ENCODE data around the gene MACO1. TPM values are rescaled to one million over a fixed set of nuclear protein-coding genes. Genes with fewer than 3 reads are reported as not detected.

The MACO1 gene
- total RNA-seq, 1 experiment from 2014 or later: 22.9 TPM

DNA sequence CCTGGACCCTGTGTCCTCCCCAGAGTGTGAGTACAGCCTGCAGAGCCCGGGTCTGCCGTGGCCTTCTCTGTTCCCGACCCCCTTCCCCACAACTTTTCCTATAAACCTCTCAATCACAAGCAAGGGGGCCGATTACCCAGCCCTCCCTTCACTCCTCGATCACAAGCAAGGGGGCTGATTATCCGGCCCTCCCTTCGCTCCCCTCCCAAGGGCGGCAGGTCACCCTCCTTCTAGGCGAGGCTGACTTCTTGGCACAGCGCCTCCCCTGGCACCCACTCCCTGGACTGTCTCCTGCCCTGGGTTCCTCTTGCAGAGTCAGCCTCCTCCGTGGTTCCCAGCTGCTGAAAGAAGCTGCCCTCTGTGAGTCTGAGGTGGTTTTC, 100.4 kb downstream of the MACO1 start:
- ChIA-PET CTCF (no interaction called here), POLR2A (ENCODE audit: low non-redundant PET) (no interaction called here)
- no TSS peak for BruUV-seq (replicated peaks)
- intact Hi-C loops (cut with micrococcal nuclease; ENCODE audit: unreplicated experiment): no loop called here
- no peak for DNase-seq (ENCODE audit: low spot score)
- no peaks in the 10 kb centered on the region for H3K4me1 ChIP-seq (ENCODE audit: insufficient read depth, low read length, poor library complexity, severe bottlenecking)
- H3K9me3 ChIP-seq (ENCODE audit: low read depth, low read length, poor library complexity, severe bottlenecking): no peaks in the 10 kb centered on the region
- H3K36me3 ChIP-seq (ENCODE audit: insufficient read depth, low read length, poor library complexity, severe bottlenecking): no peaks in the 10 kb centered on the region
- TF ChIP-seq CTCF (conservative IDR thresholded peaks at IDR 0.05; ENCODE audit: low read depth, low read length): no peak
- no peak for TF ChIP-seq EZH2 (IDR thresholded peaks at IDR 0.05; ENCODE audit: borderline replicate concordance, low read depth, low read length, poor library complexity, severe bottlenecking)
- H3K27me3 ChIP-seq (replicated peaks; ENCODE audit: insufficient read depth, low read depth, low read length, poor library complexity): no peaks in the 10 kb centered on the region
- no peak overlapping the region for H3K27ac ChIP-seq (ENCODE audit: low read depth, low read length, poor library complexity, severe bottlenecking)
- H3K4me3 ChIP-seq (ENCODE audit: low read depth, low read length, poor library complexity, severe bottlenecking): no peak overlapping the region

DNA sequence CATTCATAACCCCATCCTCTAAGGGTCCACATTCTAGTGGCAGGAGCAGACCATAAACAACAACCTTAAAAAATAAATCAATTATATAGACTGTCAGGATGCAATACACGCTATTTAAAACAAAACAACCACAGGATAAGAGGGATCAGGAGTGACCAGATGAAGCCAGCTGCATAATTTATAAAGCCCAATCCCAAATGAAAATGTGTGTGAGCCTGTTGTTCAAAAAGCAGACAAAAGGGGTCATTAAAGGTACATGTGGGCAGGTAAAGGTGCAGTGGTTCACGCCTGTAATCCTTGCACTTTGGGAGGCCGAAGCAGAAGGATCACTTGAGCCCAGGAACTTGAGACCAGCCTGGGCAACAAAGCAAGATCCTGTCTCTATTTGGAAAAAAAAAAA, 102.3 kb downstream of the MACO1 start:
- intact Hi-C loops (cut with micrococcal nuclease; ENCODE audit: unreplicated experiment): no loop called here
- no peaks in the 10 kb centered on the region for H3K4me1 ChIP-seq (ENCODE audit: insufficient read depth, low read length, poor library complexity, severe bottlenecking)
- H3K36me3 ChIP-seq (ENCODE audit: insufficient read depth, low read length, poor library complexity, severe bottlenecking): no peaks in the 10 kb centered on the region
- CTCF ChIA-PET: no interaction called here
- no peaks in the 10 kb centered on the region for H3K27me3 ChIP-seq (replicated peaks; ENCODE audit: insufficient read depth, low read depth, low read length, poor library complexity)
- no peak overlapping the region for H3K4me3 ChIP-seq (ENCODE audit: low read depth, low read length, poor library complexity, severe bottlenecking)
- BruUV-seq (replicated peaks): no TSS peak
- H3K27ac ChIP-seq (ENCODE audit: low read depth, low read length, poor library complexity, severe bottlenecking): no peak overlapping the region
- H3K9me3 ChIP-seq (ENCODE audit: low read depth, low read length, poor library complexity, severe bottlenecking): no peaks in the 10 kb centered on the region
- POLR2A ChIA-PET (ENCODE audit: low non-redundant PET): no interaction called here
- TF ChIP-seq CTCF (conservative IDR thresholded peaks at IDR 0.05; ENCODE audit: low read depth, low read length) (no peak), EZH2 (IDR thresholded peaks at IDR 0.05; ENCODE audit: borderline replicate concordance, low read depth, low read length, poor library complexity, severe bottlenecking) (no peak)
- DNase-seq (ENCODE audit: low spot score): no peak

- DNase-seq (ENCODE audit: low spot score): no peak
- intact Hi-C loops (cut with micrococcal nuclease; ENCODE audit: unreplicated experiment): no loop called here
- ChIA-PET CTCF (no interaction called here), POLR2A (ENCODE audit: low non-redundant PET) (no interaction called here)
- Histone ChIP-seq H3K4me3 (ENCODE audit: low read depth, low read length, poor library complexity, severe bottlenecking) (no peak overlapping the region), H3K27ac (ENCODE audit: low read depth, low read length, poor library complexity, severe bottlenecking) (no peak overlapping the region), H3K36me3 (ENCODE audit: insufficient read depth, low read length, poor library complexity, severe bottlenecking) (no peaks in the 10 kb centered on the region), H3K4me1 (ENCODE audit: insufficient read depth, low read length, poor library complexity, severe bottlenecking) (no peaks in the 10 kb centered on the region), H3K27me3 (replicated peaks; ENCODE audit: insufficient read depth, low read depth, low read length, poor library complexity) (no peaks in the 10 kb centered on the region), H3K9me3 (ENCODE audit: low read depth, low read length, poor library complexity, severe bottlenecking) (no peaks in the 10 kb centered on the region)
- TF ChIP-seq CTCF (conservative IDR thresholded peaks at IDR 0.05; ENCODE audit: low read depth, low read length) (no peak), EZH2 (IDR thresholded peaks at IDR 0.05; ENCODE audit: borderline replicate concordance, low read depth, low read length, poor library complexity, severe bottlenecking) (no peak)
- BruUV-seq (replicated peaks): no TSS peak
These were observed 103.2 kb downstream of the MACO1 start for GRCh38 chr1:25533775-25534409.
